ENCODE measurements around the gene LMF1.

Gene LMF1

DNA sequence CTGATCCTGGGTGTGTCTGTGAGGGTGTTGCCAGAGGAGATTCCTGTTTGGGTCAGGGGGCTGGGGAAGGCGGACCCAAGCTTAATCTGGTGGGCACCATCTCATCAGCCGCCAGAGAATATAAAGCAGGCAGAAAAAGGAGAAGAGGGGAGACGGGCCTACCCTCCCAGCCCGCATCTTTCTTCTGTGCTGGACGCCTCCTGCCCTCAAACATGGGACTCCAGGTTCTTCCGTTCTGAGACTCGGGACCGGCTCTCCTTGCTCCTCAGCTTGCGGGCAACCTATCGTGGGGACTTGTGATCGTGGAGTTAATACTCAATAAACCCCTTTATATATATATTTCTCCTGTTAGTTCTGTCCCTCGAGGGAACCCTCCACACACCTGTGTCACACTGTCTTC lies 64.5 kb downstream of the LMF1 start:
- Histone ChIP-seq H3K27me3 (no peaks in the 10 kb centered on the region), H4K20me1 (peaks cover 9% of the 10 kb centered on the region; the same call in 1 of the 2 replicates), H3K9ac (no peak overlapping the region), H3K9me3 (peaks cover 38% of the 10 kb centered on the region), H3K4me2 (no peak overlapping the region), H3K36me3 (peaks cover 52% of the 10 kb centered on the region), H3K4me3 (no peak overlapping the region), H3K27ac (no peak overlapping the region), H3K4me1 (peaks cover 25% of the 10 kb centered on the region)
- TF ChIP-seq Cebpa-rat (IDR thresholded peaks at IDR 0.05), result no peak

DNA sequence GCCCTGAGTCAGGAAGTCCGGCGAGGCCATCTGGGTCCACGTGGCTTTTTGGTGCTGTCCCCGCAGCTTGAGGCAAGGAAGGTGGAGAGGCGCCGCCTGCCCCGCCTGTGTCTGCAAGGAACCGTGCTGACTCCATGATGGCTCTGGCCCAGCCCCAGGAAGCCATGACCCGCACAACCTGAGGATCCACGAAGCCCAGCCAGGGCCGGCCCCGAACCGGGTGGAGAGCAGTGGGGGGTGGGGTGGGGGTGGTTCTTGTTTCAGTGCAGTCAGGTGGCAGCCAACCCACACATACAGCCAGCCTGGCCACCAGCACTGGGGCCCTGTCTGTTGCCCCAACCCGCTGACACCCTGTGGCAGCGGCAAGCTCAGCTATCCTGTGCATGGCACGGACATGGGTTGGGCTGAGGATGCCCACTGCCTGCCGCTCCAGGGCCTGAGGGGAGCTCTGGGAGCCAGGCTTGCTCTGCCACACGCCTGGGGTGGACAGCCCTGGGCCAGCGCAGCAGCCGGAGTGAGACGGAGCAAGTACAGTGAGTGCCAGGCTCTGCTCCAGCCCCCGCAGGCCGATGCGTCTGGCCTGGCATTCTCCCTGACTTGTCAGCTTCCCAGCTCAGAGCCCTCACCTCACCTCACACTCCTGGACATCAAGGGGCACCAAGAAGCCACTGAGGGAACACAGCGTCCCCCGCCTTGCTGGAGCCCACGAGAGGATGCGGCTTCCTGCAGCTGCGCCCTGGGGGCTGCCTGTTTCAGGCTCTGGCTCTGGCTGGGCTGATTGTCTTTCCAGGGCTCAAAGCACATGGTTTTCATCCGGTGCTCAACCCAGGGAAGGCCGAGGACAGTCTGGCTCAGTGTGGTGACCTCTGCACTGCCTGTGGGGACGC lies 68.8 kb downstream of the LMF1 start:
- Histone ChIP-seq H3K27me3 (no peaks in the 10 kb centered on the region), H3K36me3 (peaks cover 26% of the 10 kb centered on the region), H3K4me2 (no peak overlapping the region), H3K9me3 (peaks cover 21% of the 10 kb centered on the region), H4K20me1 (no peaks in the 10 kb centered on the region), H3K4me1 (peaks cover 35% of the 10 kb centered on the region), H3K4me3 (no peak overlapping the region), H3K27ac (no peak overlapping the region), H3K9ac (no peak overlapping the region)
- TF ChIP-seq Cebpa-rat (IDR thresholded peaks at IDR 0.05), result no peak

DNA sequence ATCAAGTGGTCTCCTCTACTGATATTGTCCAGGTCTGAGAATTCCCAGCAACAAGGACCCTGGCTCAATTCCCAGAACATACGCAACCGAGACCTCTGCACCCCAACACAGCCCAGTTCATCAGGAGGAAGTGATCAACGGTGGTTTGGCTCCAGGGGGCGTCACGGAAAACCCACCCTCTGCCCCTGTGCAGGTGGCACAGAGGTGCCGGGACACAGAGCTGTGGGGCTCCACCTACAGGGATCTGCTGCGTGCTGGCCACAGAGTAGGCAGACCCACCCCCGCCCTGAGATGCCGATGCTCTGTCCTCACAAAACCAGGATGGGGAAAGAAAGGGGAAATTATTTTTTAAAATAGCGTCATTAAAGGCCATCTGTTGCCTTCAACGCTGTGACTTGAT lies 69.6 kb downstream of the LMF1 start:
- Histone ChIP-seq H3K9me3 (peaks cover 13% of the 10 kb centered on the region), H3K27ac (no peak overlapping the region), H3K27me3 (no peaks in the 10 kb centered on the region), H3K4me2 (no peak overlapping the region), H3K4me1 (peaks cover 43% of the 10 kb centered on the region), H3K4me3 (no peak overlapping the region), H3K36me3 (peaks cover 18% of the 10 kb centered on the region), H3K9ac (no peak overlapping the region), H4K20me1 (no peaks in the 10 kb centered on the region)
- no peak for TF ChIP-seq Cebpa-rat (IDR thresholded peaks at IDR 0.05)

DNA sequence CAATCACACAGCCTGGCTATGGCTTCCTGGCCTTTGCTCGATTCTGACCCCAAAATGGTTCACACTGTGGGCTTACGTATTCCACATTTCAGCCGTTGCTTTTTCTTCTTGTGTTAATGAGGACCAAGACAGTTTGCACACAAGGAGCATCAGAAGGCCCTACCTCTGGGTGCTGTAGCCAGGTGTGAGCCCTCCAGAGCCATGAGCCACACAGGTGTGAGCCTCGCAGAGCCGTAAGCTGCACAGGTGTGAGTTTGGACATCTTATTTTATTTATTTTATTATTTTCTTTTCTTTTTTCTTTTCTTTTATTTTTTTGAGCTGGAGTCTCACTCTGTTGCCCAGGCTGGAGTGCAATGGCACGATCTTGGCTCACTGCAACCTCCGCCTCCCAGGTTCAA lies 70.6 kb downstream of the LMF1 start:
- TF ChIP-seq Cebpa-rat (IDR thresholded peaks at IDR 0.05), result no peak
- Histone ChIP-seq H3K27me3 (no peaks in the 10 kb centered on the region), H3K9ac (no peak overlapping the region), H4K20me1 (no peaks in the 10 kb centered on the region), H3K9me3 (peaks cover 4% of the 10 kb centered on the region), H3K36me3 (peaks cover 9% of the 10 kb centered on the region), H3K4me3 (no peak overlapping the region), H3K4me2 (no peak overlapping the region), H3K27ac (no peak overlapping the region), H3K4me1 (peaks cover 43% of the 10 kb centered on the region)

DNA sequence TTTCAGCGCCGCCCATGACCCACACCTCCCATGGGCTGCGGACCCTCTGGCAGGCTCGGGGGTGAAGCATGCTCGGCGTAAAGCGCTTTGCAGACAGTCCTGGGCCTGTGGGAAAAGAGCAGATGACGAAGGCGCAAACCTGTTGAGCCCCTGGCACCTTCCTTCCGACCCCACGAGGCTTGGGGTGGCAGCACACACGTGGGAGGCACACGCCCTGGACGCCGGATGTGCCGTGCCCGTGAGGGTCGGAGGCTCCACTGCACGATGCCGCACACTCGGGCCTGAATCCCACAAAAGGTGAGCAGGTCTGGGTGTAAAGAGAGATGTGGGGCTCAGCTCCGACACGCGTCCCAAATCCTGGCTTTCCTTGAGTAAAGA lies 71.1 kb downstream of the LMF1 start:
- Histone ChIP-seq H3K27ac (no peak overlapping the region), H3K9ac (no peak overlapping the region), H4K20me1 (no peaks in the 10 kb centered on the region), H3K4me1 (peaks cover 43% of the 10 kb centered on the region), H3K4me3 (no peak overlapping the region), H3K36me3 (peaks cover 5% of the 10 kb centered on the region; the same call in 1 of the 2 replicates), H3K27me3 (no peaks in the 10 kb centered on the region), H3K9me3 (no peaks in the 10 kb centered on the region; the same call in 1 of the 2 replicates), H3K4me2 (peak overlapping the region; percentile 96)
- no peak for TF ChIP-seq Cebpa-rat (IDR thresholded peaks at IDR 0.05)

DNA sequence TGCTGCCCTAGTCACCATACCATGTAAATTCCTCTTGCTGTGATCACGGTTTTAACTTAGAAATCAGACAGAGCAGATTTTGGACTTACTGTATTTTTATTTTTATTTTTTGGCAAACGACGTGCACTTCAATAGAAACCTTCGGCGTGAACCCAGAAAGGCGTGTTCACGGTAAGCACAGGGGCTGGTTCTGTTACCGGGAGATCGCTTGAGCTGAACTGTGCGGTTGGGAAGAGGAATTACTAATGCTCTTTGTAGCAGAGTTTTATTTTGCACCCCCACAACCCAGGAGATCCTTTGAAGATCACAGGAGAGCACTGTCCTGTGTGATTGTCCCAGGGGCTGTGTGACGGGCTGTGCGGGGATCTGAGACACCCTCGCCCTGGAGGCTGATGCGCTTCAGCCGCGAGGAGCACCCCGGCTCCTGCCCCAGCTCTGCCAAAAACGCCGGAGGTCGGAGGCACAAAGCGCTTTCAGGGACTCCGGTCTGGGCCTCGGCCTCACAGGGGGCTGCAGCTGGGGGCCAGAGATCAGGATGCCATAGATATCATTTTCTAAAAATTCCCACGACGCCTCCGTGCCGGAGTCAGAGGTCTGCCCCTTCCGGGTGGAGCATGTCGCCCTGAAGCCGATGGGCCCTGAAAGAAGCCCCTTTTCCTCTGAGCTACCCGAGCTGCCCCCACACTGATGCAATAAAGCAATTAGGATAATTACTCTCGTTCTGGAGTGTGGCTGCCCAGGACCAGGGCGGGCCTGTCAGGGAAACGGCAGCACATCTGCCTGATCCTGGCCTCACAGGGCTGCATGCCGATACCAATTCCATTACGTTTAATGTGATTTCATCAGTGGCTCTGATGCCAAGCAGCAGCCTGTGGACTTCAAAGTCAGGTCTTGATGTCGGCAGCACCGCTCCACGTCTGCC lies 71.8 kb downstream of the LMF1 start:
- Histone ChIP-seq H3K27ac (peak overlapping the region; percentile 75), H3K9ac (0 out of 2 replicates have a peak overlapping the region, but pooled peaks have one; percentile 61), H3K27me3 (no peaks in the 10 kb centered on the region), H3K4me2 (peak overlapping the region; percentile 96), H3K4me1 (peaks cover 43% of the 10 kb centered on the region), H4K20me1 (no peaks in the 10 kb centered on the region), H3K36me3 (peaks cover 5% of the 10 kb centered on the region; the same call in 1 of the 2 replicates), H3K4me3 (no peak overlapping the region), H3K9me3 (no peaks in the 10 kb centered on the region; the same call in 1 of the 2 replicates)
- no peak for TF ChIP-seq Cebpa-rat (IDR thresholded peaks at IDR 0.05)

DNA sequence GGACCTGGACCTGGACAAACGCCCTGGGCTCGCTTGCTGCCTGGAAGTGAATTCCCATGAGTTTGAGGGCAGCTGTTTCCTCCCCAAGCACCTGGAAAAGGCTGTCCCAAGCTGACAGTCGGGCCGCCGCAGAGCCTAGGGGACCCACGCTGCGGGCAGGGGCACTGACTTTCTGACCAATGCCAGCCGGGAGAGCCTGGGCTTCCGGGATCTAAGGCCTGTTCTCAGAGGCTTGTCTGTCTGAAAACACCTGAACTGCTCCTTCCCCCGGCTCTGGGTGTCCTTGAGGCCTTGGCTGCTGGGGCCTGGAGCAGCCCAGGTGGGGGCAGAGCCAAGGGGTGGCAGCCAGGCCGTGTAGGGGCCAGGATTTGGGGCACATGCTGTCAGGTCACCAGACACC lies 72.6 kb downstream of the LMF1 start:
- peak overlapping the region; percentile 61; the same call in 1 of the 2 replicates for H3K9ac ChIP-seq
- H3K4me2 ChIP-seq, result peak overlapping the region; percentile 96
- no peak for TF ChIP-seq Cebpa-rat (IDR thresholded peaks at IDR 0.05)
- peaks cover 5% of the 10 kb centered on the region; the same call in 1 of the 2 replicates for H3K36me3 ChIP-seq
- peaks cover 4% of the 10 kb centered on the region for H4K20me1 ChIP-seq
- H3K4me3 ChIP-seq, result peak overlapping the region; percentile 20; the same call in 1 of the 2 replicates
- H3K27ac ChIP-seq, result peak overlapping the region; percentile 75
- peaks cover 43% of the 10 kb centered on the region for H3K4me1 ChIP-seq
- H3K27me3 ChIP-seq, result no peaks in the 10 kb centered on the region
- H3K9me3 ChIP-seq, result no peaks in the 10 kb centered on the region

DNA sequence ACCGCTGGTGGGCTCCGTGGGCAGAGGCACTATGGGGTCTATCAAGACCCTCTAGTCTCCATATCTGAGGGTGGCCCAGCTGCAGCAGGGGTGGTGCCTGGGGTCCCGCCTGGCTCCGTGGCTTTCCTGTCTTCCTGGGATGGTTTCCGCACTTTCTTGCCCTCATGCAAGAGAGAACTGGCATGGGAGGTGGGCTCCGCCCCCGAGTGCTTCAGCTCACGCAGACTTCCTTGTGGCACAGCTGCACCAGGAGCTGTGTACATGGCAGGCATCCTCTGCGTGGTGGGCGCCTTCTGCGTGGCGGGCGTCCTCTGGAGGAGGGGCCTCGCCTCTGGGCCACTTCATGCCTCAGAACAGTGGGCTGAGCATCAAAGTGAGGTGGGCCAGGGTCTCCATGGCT lies 73.1 kb downstream of the LMF1 start:
- TF ChIP-seq Cebpa-rat (IDR thresholded peaks at IDR 0.05), result no peak
- Histone ChIP-seq H3K4me3 (peak overlapping the region; percentile 20; the same call in 1 of the 2 replicates), H3K9ac (peak overlapping the region; percentile 61; the same call in 1 of the 2 replicates), H3K4me1 (peaks cover 43% of the 10 kb centered on the region), H3K36me3 (peaks cover 5% of the 10 kb centered on the region; the same call in 1 of the 2 replicates), H4K20me1 (peaks cover 10% of the 10 kb centered on the region), H3K27me3 (no peaks in the 10 kb centered on the region), H3K4me2 (peak overlapping the region; percentile 96), H3K9me3 (no peaks in the 10 kb centered on the region), H3K27ac (peak overlapping the region; percentile 75)

DNA sequence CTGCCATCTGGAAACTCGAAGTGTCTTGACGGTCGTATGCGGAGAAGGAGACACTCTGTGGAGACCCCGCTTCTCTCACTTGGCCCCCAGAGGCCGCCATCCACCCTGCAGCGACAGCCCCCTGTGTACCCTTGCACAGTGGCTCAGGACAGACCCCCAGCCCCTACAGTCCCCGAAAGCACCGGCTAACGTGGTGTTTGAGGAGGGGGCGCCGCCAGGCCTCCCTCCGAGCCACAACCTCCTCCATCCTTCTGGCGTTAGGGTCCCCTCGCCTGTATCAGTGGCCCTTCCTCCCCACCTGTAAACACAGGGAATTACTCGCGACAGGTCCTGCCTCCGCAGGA lies 73.6 kb downstream of the LMF1 start:
- H3K4me1 ChIP-seq, result peaks cover 41% of the 10 kb centered on the region
- TF ChIP-seq Cebpa-rat (IDR thresholded peaks at IDR 0.05), result no peak
- H3K9me3 ChIP-seq, result no peaks in the 10 kb centered on the region
- peak overlapping the region; percentile 61; the same call in 1 of the 2 replicates for H3K9ac ChIP-seq
- H3K36me3 ChIP-seq, result peaks cover 5% of the 10 kb centered on the region; the same call in 1 of the 2 replicates
- H4K20me1 ChIP-seq, result peaks cover 15% of the 10 kb centered on the region
- no peak overlapping the region; the same call in 1 of the 2 replicates for H3K4me3 ChIP-seq
- peak overlapping the region; percentile 75 for H3K27ac ChIP-seq
- no peaks in the 10 kb centered on the region for H3K27me3 ChIP-seq
- peak overlapping the region; percentile 96 for H3K4me2 ChIP-seq
